Hematopoietic multipotent progenitor cell treated with erythropoietin and hydrocortisone succinate and interleukin-3 and kit ligand, for 17 days (in vitro differentiated cells): ENCODE measurements around the gene HSD17B2.
"Not testable (repeated sequence)": the region's sequence is repeated elsewhere in the genome, so short reads cannot be mapped to it uniquely, and the experiment has no call there.

Experiments
- DNase-seq: peaks from one replicate; pipeline ENCODE4 v3.0.0-alpha.2; 2015; ENCODE audit warnings: low spot score

HSD17B2 gene

GRCh38 chr16:82136956-82137821 lies 102.1 kb downstream of the HSD17B2 start:
- no peak for DNase-seq

DNA sequence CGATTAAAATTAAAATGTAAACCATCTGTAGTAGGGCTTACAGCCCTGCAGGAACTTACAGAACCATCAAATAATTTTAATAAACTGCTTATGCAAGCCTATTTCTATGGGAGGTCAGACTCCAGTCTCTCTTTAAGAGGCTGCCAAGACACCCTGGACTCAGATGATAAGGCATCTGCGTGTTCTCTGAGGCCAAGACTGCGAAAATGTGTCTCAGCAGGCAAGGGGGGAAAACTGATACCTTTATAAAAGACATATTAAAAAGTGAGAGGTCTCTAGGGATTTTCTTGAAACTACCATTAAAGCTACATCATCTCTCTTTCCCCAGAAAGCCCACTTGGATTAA lies 102.7 kb downstream of the HSD17B2 start:
- DNase-seq, result no peak

- DNase-seq, result no peak
Observed at GRCh38 chr16:82138478-82139285, 103.6 kb downstream of the HSD17B2 start.

DNA sequence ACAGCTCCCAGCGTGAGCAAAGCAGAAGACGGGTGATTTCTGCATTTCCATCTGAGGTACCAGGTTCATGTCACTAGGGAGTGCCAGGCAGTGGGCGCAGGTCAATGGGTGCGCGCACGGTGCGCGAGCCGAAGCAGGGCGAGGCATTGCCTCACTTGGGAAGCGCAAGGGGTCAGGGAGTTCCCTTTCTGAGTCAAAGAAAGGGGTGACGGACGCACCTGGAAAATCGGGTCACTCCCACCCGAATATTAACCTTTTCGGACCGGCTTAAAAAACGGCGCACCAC lies 104.2 kb downstream of the HSD17B2 start:
- not testable (repeated sequence) for DNase-seq

DNA sequence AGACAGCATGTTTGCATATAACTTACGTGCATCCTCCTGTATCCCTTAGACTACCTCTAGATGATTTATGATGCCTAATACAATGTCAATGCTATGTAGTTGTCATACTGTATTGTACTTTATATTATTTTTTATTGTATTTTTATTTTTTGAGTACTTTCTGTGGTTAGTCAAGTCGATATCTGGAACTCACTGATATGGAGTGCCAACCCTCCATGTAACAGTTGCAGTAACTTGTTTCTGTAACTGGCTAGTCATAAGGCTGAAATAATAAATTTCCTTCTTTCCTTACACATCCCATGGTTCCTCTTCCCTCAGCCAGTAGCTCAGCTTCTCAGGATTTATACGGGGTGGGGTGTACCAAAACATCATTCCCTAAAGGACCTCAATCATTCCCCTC lies 111.5 kb downstream of the HSD17B2 start:
- DNase-seq, result no peak

- DNase-seq, result no peak
Observed at GRCh38 chr16:82146957-82147356, 111.9 kb downstream of the HSD17B2 start.

GRCh38 chr16:82147546-82147945 lies 112.5 kb downstream of the HSD17B2 start:
- no peak for DNase-seq
